ENCODE measurements around the gene ZNF503. TPM values are rescaled to one million over a fixed set of nuclear protein-coding genes. Genes with fewer than 3 reads are reported as not detected.
"Not testable (repeated sequence)": the region's sequence is repeated elsewhere in the genome, so short reads cannot be mapped to it uniquely, and the experiment has no call there.

Gene ZNF503
- total and polyA plus RNA-seq, 2 donors from 2014 or later = 34.7 to 45.8 TPM

- no peak overlapping the region for H3K27ac ChIP-seq (ENCODE audit: low read depth in 2 of 2, low read length in 2 of 2)
- peaks cover 0 to 4% (median 0%) of the 10 kb centered on the region in 3 donors for H3K4me1 ChIP-seq (ENCODE audit: control insufficient read depth in 2 of 3, insufficient read depth in 2 of 3, low read depth in 1 of 3, low read length in 3 of 3)
- DNase-seq = no peak
- FAIRE-seq = no peak
- no peak overlapping the region for H3K9ac ChIP-seq (ENCODE audit: low read length in 3 of 3)
- TF ChIP-seq, protein P1, sequence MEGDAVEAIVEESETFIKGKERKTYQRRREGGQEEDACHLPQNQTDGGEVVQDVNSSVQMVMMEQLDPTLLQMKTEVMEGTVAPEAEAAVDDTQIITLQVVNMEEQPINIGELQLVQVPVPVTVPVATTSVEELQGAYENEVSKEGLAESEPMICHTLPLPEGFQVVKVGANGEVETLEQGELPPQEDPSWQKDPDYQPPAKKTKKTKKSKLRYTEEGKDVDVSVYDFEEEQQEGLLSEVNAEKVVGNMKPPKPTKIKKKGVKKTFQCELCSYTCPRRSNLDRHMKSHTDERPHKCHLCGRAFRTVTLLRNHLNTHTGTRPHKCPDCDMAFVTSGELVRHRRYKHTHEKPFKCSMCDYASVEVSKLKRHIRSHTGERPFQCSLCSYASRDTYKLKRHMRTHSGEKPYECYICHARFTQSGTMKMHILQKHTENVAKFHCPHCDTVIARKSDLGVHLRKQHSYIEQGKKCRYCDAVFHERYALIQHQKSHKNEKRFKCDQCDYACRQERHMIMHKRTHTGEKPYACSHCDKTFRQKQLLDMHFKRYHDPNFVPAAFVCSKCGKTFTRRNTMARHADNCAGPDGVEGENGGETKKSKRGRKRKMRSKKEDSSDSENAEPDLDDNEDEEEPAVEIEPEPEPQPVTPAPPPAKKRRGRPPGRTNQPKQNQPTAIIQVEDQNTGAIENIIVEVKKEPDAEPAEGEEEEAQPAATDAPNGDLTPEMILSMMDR (IDR thresholded peaks at IDR 0.05; ENCODE audit: borderline replicate concordance, extremely low read depth, insufficient read depth) = no peak
- H3K4me3 ChIP-seq (ENCODE audit: low read length in 3 of 3) = no peak overlapping the region
- intact Hi-C loops (cut with DNase I) = no loop called here
- H3K9me3 ChIP-seq (ENCODE audit: control insufficient read depth in 2 of 3, insufficient read depth in 1 of 3, low read length in 3 of 3) = no peaks in the 10 kb centered on the region
- no peaks in the 10 kb centered on the region for H3K27me3 ChIP-seq (ENCODE audit: control insufficient read depth, insufficient read depth, low read length)
- H3K36me3 ChIP-seq (ENCODE audit: control insufficient read depth in 2 of 3, insufficient read depth in 3 of 3, low read length in 3 of 3) = no peaks in the 10 kb centered on the region
These were observed 23.7 kb downstream of the ZNF503 start for GRCh38 chr10:75377869-75378268.

DNA sequence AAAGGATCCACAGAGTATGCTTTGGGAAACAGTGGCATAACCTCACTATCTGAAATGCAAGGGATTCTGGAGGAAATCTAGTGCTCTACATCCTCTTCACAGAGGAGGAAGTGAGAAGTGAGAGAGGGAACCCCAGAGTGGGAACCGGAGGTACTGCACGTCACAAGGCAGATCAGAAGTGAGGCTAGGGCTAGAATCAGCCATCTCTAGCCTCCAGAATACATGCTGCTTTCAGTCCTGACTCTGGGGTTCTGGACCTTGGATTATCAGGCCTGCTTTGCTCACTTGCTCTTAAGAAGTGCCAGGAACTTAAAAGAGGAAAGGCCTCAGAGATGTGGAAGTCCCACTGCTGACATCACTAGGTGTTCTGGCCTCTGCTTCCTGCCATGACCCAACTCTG lies 25.7 kb downstream of the ZNF503 start:
- Histone ChIP-seq H3K4me1 (ENCODE audit: control insufficient read depth in 2 of 3, insufficient read depth in 2 of 3, low read depth in 1 of 3, low read length in 3 of 3) (peaks cover 0 to 4% (median 0%) of the 10 kb centered on the region in 3 donors), H3K9me3 (ENCODE audit: control insufficient read depth in 2 of 3, insufficient read depth in 1 of 3, low read length in 3 of 3) (no peaks in the 10 kb centered on the region), H3K9ac (ENCODE audit: low read length in 3 of 3) (no peak overlapping the region), H3K27me3 (ENCODE audit: control insufficient read depth, insufficient read depth, low read length) (no peaks in the 10 kb centered on the region), H3K4me3 (ENCODE audit: low read length in 3 of 3) (no peak overlapping the region), H3K27ac (ENCODE audit: low read depth in 2 of 2, low read length in 2 of 2) (no peak overlapping the region), H3K36me3 (ENCODE audit: control insufficient read depth in 2 of 3, insufficient read depth in 3 of 3, low read length in 3 of 3) (no peaks in the 10 kb centered on the region)
- FAIRE-seq (no peak), DNase-seq (no peak)
- TF ChIP-seq, protein P1 (IDR thresholded peaks at IDR 0.05; ENCODE audit: borderline replicate concordance, extremely low read depth, insufficient read depth) = no peak
- intact Hi-C loops (cut with DNase I) = no loop called here

DNA sequence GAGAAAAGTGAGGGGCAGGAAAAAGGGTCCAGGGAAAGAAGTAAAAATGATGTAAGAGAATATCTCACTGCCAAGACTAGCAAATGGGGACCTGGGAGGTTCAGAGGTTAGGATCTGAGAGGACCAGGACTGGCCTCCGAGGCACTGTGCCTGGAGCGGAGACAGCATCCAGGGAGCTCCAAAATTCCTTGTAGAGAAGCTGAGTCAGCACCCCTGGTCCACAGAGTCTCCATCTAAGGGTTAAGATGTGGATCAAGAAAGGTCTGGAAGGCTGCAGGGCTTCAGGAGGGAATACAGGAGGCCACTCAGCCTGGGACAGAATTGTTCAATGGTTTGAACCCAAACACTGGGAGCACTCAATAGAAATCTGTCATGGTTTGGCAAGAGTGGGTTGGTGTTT lies 30.6 kb downstream of the ZNF503 start:
- DNase-seq = no peak
- TF ChIP-seq, protein P1 (IDR thresholded peaks at IDR 0.05; ENCODE audit: borderline replicate concordance, extremely low read depth, insufficient read depth) = no peak
- Histone ChIP-seq H3K36me3 (ENCODE audit: control insufficient read depth in 2 of 3, insufficient read depth in 3 of 3, low read length in 3 of 3) (no peaks in the 10 kb centered on the region), H3K4me3 (ENCODE audit: low read length in 3 of 3) (no peak overlapping the region), H3K9ac (ENCODE audit: low read length in 3 of 3) (no peak overlapping the region), H3K9me3 (ENCODE audit: control insufficient read depth in 2 of 3, insufficient read depth in 1 of 3, low read length in 3 of 3) (no peaks in the 10 kb centered on the region), H3K27me3 (ENCODE audit: control insufficient read depth, insufficient read depth, low read length) (no peaks in the 10 kb centered on the region), H3K27ac (ENCODE audit: low read depth in 2 of 2, low read length in 2 of 2) (no peak overlapping the region), H3K4me1 (ENCODE audit: control insufficient read depth in 2 of 3, insufficient read depth in 2 of 3, low read depth in 1 of 3, low read length in 3 of 3) (peaks cover 0 to 4% (median 3%) of the 10 kb centered on the region in 3 donors)
- FAIRE-seq = no peak
- intact Hi-C loops (cut with DNase I) = no loop called here

- H3K9me3 ChIP-seq (ENCODE audit: control insufficient read depth in 2 of 3, insufficient read depth in 1 of 3, low read length in 3 of 3); H3K27ac ChIP-seq (ENCODE audit: low read depth in 2 of 2, low read length in 2 of 2); H3K4me1 ChIP-seq (ENCODE audit: control insufficient read depth in 2 of 3, insufficient read depth in 2 of 3, low read depth in 1 of 3, low read length in 3 of 3); intact Hi-C loops (cut with DNase I); DNase-seq; H3K27me3 ChIP-seq (ENCODE audit: control insufficient read depth, insufficient read depth, low read length); FAIRE-seq; H3K36me3 ChIP-seq (ENCODE audit: control insufficient read depth in 2 of 3, insufficient read depth in 3 of 3, low read length in 3 of 3); H3K4me3 ChIP-seq (ENCODE audit: low read length in 3 of 3); H3K9ac ChIP-seq (ENCODE audit: low read length in 3 of 3): not testable (repeated sequence)
These were observed 31.7 kb downstream of the ZNF503 start for GRCh38 chr10:75369838-75370237.
